GM21619 (cell line): ENCODE data around the gene ROM1.
"Not testable (repeated sequence)": the region's sequence is repeated elsewhere in the genome, so short reads cannot be mapped to it uniquely, and the experiment has no call there.

Source experiments
- ATAC-seq: cut with Tn5 transposase; IDR thresholded peaks from one replicate; pipeline ENCODE4 v1.9.1; 2021; ENCODE audit not compliant: unreplicated experiment

ROM1 gene

GRCh38 chr11:62585356-62585755 is 27.7 kb upstream of the ROM1 start:
- ATAC-seq: not testable (repeated sequence)

GRCh38 chr11:62588966-62589637 is 24.0 kb upstream of the ROM1 start:
- ATAC-seq: no peak

DNA sequence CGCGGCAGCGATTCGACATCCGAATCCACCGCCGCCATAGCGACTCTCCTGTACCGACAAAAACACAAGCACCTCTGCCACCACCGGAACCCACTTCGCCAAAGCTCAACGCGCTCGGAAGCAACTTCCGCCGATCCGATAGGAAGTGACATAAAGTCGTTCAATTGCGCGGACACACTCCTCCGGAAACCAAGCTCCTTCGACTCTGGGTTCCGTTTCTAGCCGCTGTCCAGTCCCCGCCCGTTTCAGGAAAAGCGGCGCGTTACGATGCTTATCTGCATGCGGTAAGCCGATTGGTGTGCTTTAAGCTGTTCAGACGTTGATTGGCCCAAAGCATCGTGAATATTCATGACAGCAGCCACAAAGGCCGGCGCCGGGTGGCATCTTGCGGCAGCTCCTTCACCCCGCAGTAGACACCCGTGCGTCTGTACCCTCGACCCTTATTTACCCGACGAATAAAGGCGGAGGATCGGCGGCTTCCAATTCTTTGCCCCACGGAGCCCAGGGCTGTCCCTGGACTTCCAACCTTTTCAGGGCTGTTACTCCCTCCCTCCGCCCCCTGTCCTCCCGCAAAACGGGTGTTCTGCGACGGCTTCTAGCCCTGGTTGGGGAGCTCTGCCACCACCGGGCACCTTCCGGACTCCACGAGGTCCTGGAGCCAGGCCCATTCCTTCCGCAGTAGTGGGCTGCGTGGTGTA is 21.5 kb upstream of the ROM1 start, which contains the start of gene TUT1:
Gene TUT1 (minus strand): TSS at position 76 of the 698 bp plus-strand sequence. CDS start 38 bp downstream, at position 38.
- peak; percentile 86 for ATAC-seq

- no peak for ATAC-seq
These were observed 20.8 kb upstream of the ROM1 start for GRCh38 chr11:62592146-62592815.

- ATAC-seq: no peak
These were observed 20.1 kb upstream of the ROM1 start for GRCh38 chr11:62592989-62593421.

- no peak for ATAC-seq
These were observed 19.5 kb upstream of the ROM1 start for GRCh38 chr11:62593434-62594044.

GRCh38 chr11:62595124-62595523 is 17.9 kb upstream of the ROM1 start:
- no peak for ATAC-seq

DNA sequence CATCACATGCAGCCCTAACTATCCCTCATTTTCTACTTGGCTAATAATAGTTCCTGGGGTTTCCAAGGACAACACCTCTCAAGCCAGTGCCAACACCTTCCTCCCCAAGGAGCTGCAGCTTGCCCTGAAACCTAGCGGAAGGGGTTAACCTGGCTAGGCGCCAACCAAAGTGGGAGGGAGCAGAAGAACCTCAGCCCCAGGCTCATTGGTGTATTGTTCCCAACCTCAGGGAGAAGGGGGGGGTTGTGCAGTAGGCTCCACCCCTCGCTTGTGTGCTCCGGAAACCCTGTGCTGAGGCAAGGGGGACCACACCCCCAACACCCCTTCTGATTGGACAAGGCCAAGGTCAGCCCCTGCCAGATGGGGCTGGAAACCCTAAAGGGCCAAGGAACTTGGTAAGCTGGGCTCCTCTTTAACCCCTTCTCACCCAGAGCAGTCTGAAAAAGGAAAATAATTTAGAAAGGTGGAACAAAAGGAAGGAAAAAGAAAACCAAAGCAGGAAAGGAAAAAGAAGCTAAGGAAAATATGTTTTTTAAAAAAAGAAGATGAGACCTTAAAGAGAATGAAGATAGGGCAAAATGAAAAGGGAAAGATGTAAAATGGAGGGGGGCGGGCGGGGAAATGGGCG is 13.9 kb upstream of the ROM1 start:
- ATAC-seq: peak; percentile 49

GRCh38 chr11:62599901-62600300 is 13.2 kb upstream of the ROM1 start:
- no peak for ATAC-seq

GRCh38 chr11:62600367-62601121 is 12.5 kb upstream of the ROM1 start:
- ATAC-seq: no peak

- ATAC-seq: no peak
These were observed 12.0 kb upstream of the ROM1 start for GRCh38 chr11:62601122-62601371.

- ATAC-seq: peak; percentile 72
These were observed 11.5 kb upstream of the ROM1 start, which contains the start of gene MTA2 for GRCh38 chr11:62601372-62602140. MTA2 (minus strand) TSS chr11:62601865; CDS start chr11:62601450, 415 bp downstream.

DNA sequence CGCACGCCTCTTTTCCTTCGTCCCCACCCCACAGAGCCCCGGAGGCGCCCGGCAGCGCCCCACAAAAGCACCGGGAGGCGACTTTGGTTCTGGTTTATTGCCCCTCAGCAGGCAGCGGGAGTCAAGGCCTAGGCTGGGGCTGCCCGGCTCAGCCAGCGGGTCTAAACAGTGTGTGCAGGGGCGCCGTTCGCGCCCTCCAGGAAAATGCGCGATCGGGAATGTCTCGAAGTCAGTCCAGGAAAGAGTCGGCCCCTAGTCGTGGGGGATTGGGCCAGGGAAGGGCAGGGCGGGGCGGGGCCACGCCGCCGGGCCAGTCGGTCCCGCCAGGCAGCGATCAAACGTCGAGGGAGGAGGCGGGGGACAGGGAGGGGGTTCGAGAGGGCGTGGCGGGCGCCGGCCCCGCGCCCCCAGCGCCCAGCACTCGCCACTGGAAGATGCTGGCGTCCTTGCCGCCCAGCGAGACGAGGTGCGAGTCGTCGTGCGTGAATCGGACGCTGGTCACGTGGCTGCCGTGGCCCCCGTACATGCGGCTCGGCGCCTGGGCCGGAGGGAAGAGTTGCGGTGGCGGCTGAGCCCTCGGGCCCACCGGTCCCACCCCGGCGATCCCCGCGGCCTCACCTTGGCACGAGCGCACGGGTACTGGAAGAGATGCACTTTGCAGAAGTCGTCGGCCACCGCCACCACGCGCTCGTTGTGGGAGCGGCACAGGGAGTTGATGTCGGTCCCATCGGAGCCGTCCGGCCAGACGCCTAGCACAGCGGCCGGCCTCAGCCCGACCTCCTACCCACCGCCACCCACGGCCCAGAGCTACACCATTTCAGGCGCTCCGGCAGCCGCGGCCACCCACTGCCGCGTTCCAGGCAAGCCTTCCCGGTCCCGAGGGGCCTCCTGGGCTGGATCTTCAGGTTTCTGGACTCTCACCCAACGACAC is 10.7 kb upstream of the ROM1 start:
- no peak for ATAC-seq

GRCh38 chr11:62603072-62603408 is 10.0 kb upstream of the ROM1 start:
- ATAC-seq: no peak

DNA sequence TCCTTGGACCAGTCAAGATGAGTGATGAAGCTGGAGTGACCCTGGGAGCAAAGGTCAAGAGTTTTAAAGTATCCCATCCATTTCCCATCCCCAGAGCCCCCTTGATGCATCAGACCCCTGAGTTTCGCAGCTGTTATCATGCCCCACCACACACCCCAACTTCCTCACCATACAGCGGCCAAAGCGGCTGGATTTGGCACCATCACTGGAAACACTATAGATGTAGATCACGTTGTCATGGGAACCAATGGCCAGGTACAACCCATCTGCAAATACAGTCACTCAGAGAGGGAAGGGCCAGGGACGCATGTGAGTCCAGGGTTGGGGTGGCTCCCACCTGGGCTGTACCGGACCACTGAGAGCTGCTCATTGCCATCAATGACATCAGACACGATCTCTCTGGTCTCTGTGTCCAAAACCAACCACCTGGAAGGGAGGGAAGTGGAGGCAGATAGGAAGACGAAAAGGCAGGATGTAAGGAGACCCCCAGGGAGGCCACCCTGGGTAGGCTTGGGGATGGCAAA is 9.2 kb upstream of the ROM1 start:
- ATAC-seq: no peak

- no peak for ATAC-seq
These were observed 8.5 kb upstream of the ROM1 start for GRCh38 chr11:62604460-62605120.

- ATAC-seq: no peak
These were observed 7.6 kb upstream of the ROM1 start for GRCh38 chr11:62605467-62605866.

- no peak for ATAC-seq
These were observed 7.2 kb upstream of the ROM1 start for GRCh38 chr11:62605902-62606301.
